ENCODE results near the gene RAB9A.

GRCh38 chrX:13661735-13662288 lies 27.1 kb upstream of the RAB9A start:
- TF ChIP-seq OSR1 (CRISPR knock-in tag; IDR thresholded peaks at IDR 0.05) (no peak), ZFP3 (CRISPR knock-in tag; IDR thresholded peaks at IDR 0.05) (no peak), ARNTL (CRISPR knock-in tag; IDR thresholded peaks at IDR 0.05; ENCODE audit: borderline replicate concordance, low read depth) (no peak), ZFP30 (CRISPR knock-in tag; IDR thresholded peaks at IDR 0.05) (no peak), ESRRG (CRISPR knock-in tag; IDR thresholded peaks at IDR 0.05) (no peak), PPARA (CRISPR knock-in tag; IDR thresholded peaks at IDR 0.05; ENCODE audit: borderline replicate concordance) (no peak), PATZ1 (CRISPR knock-in tag; IDR thresholded peaks at IDR 0.05; ENCODE audit: borderline replicate concordance) (no peak), ISL1 (CRISPR knock-in tag; IDR thresholded peaks at IDR 0.05) (no peak), TCF4 (CRISPR knock-in tag; IDR thresholded peaks at IDR 0.05; ENCODE audit: borderline replicate concordance) (no peak), SNAI2 (CRISPR knock-in tag; IDR thresholded peaks at IDR 0.05) (no peak)

Data from SK-N-SH treated with all-trans-retinoic acid at 6 μM for 48 hours (cell line).